GM19324 (cell line): Measurements from ENCODE around the gene HLA-G.

ENCODE experiments used
- ATAC-seq: cut with Tn5 transposase; IDR thresholded peaks from one replicate; pipeline ENCODE4 v1.9.1; 2021; ENCODE audit warnings: mild to moderate bottlenecking, moderate library complexity; ENCODE audit not compliant: unreplicated experiment, low FRiP score

The HLA-G gene

DNA sequence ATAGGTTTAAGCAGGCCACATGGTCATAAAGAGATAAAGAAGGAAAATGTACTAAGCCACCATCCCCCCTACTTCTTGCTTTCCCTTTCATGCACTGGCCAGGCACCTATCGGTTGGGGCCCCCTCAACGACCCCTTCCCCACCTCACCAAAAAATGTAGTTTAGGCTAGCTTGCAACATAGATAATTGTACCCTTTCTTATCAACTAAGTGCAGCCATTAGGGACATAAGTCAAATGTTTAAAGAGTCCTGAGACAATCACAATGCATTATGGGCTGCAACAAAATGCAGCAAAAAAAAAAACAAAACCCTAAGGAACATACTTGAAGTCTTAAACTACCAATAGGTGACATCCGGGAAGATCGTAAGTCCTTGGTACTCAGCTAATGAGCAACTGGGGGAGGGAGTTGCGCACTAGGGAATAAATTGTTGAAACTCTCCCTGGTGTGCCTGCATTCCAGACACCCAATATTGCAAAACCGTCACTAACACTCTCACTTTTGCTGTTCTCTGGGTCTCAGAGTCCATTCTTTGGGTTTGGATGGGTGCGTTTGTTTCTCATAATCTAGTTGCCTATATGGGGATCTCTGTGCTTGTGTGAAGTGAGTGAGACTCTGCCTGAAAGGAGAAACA lies 12.4 kb upstream of the HLA-G start:
- ATAC-seq = no peak

DNA sequence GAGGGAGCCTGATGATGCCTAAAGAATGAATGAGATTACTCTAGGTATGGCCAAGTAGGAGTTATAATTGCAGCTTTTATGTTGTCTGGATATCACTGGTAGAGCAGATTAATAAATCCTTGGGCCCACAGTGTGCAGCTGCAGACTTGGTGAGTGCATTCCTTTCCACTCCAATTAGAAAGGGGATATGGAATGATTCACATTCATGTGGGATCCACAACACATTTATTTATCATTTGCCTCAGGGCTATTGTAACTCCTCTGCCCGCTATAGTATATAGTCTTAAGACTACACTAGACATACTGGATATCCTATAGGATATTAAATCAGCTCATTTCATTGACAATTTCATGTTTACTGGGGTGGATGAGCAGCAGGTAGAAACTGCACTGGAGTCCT lies 11.6 kb upstream of the HLA-G start:
- no peak for ATAC-seq

DNA sequence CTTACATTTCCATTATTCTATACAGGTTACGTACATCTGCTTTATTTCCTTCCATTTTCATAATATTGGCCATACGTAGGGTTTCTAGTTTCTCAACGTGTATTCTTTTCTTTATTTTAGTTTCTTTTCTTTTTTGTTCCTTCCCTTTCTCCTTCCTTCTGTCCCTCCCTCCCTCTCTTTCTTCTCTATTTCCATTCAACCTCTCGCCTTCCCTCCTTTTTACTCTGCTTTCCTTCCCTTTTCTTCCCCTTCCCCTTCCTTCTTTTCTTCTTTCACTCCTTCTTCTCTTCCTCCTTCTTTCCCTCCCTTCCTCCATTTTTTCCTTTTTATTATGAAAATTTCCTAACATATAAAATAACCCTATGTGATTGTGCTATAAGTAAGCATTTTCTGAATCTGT lies 8.7 kb upstream of the HLA-G start:
- no peak for ATAC-seq

DNA sequence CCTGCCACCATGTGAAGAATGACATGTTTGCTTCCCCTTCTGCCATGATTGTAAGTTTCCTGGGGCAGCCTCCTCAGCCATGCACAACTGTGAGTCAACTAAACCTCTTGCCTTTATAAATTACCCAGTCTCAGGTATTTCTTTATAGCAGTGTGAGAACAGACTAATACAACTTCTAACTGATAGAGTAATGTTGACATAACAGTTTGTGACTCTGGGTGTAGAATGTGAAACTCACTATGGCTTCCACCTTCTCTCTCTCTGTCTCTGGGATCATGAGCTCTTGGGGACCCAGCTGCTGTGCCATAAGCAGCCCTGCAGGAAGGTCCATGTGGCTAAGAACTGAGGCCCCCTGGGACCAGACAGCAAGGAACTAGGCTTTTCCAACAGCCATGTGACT lies 3.5 kb upstream of the HLA-G start:
- no peak for ATAC-seq

DNA sequence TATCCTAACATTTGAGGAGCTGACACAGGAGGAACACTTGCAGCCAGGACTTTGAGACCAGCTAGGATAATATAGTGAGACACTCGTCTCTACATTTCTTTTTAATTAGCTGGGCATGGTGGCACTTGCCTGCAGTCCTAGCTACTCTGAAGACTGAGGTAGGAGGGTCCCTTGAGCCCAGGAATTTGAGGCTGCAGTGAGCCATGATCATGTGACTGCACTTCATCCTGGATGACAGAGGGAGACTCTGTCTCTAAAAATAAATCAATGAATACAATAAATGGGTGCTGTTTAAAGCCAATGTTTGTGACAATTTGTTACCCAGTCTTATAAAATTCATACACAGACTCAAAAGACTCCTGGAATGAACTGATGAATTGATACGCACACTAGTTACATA lies 1.8 kb upstream of the HLA-G start:
- ATAC-seq = no peak

DNA sequence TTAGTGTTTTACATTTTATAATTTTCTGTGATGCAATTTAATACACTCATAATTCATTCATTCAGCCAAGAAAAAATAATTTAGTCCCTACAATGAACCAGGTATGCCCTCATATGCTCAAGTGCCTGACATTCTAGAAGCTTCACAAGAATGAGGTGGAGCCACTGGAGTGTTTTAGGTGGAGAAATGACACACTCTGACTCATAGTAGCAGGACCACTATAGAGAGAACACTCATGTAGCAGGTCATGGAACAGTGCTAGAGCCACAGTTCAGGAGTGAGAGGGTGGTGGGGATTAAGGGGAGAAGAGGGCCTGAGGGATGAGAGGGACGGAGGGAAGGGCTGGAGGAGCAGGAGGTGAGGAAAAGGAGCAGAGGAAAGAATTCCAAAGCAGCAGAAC lies 1.4 kb upstream of the HLA-G start:
- no peak for ATAC-seq

DNA sequence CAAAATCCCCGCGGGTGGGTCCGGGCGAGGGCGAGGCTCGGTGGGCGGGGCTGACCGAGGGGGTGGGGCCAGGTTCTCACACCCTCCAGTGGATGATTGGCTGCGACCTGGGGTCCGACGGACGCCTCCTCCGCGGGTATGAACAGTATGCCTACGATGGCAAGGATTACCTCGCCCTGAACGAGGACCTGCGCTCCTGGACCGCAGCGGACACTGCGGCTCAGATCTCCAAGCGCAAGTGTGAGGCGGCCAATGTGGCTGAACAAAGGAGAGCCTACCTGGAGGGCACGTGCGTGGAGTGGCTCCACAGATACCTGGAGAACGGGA lies 809 bp downstream of the HLA-G start:
- no peak for ATAC-seq

DNA sequence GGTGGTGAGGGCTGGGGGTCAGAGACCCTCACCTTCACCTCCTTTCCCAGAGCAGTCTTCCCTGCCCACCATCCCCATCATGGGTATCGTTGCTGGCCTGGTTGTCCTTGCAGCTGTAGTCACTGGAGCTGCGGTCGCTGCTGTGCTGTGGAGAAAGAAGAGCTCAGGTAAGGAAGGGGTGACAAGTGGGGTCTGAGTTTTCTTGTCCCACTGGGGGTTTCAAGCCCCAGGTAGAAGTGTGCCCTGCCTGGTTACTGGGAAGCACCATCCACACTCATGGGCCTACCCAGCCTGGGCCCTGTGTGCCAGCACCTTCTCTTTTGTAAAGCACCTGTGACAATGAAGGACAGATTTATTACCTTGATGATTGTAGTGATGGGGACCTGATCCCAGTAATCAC lies 2.1 kb downstream of the HLA-G start:
- ATAC-seq = no peak

DNA sequence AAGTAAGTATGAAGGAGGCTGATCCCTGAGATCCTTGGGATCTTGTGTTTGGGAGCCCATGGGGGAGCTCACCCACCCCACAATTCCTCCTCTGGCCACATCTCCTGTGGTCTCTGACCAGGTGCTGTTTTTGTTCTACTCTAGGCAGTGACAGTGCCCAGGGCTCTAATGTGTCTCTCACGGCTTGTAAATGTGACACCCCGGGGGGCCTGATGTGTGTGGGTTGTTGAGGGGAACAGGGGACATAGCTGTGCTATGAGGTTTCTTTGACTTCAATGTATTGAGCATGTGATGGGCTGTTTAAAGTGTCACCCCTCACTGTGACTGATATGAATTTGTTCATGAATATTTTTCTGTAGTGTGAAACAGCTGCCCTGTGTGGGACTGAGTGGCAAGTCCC lies 2.8 kb downstream of the HLA-G start:
- no peak for ATAC-seq

DNA sequence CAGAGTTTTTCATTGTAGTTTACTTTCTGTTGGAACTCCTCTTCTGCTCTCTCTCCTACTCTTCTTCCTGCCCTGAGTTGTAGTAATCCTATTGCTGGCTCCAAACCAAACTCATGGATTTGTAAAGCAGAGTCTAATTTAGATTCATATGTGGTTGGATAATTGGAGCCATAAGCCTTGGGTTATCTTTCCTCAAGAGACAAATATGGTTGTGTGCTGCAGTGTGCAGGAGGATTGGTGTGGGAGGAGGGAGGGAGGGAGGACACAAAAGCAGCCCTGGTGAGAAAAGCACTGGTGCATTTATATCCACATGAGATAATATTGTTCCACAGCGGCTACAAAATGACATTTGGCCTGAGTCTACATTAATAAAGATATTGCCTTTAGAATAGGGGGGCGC lies 4.2 kb downstream of the HLA-G start:
- ATAC-seq = no peak

DNA sequence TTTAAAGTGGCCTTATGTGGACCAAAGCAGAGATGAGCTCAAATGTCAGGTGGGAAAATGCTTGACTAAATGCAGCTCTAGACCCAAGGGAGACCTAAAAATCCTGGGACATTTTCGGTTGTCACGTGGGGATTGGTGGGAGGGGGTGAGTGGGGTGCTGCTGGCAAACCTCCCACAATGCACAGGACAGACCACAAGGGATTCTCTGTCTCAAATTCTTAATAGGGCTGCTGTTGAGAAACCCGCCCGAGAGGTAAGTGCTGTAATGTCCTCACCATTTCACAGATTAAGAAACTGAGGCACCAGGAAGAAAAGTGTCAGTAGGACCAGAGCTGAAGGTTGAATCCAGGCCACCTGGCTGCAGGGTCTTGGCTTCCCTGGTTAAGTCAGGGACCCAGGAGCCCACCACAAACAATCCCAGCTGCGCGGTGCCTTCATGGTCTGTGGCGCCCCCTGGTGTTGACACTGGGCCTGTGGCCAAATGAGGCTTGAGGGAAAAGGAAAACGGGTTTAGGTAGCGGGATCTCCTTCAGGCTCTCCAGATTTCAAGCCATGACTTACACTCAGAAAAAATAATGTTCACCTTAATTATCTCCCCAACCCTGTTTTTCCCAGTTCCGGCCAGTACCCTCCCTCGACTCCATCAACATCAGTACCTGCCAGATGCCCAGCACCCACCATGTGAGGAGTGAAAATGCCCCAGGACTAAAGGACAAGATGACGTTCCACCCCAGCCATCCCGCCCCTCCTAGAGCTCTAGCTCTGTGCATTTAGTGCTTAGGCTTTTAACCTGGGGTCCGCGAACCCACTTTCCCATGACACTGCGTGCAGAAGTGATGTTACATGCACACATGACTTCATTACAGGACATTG lies 7.2 kb downstream of the HLA-G start:
- ATAC-seq = no peak

DNA sequence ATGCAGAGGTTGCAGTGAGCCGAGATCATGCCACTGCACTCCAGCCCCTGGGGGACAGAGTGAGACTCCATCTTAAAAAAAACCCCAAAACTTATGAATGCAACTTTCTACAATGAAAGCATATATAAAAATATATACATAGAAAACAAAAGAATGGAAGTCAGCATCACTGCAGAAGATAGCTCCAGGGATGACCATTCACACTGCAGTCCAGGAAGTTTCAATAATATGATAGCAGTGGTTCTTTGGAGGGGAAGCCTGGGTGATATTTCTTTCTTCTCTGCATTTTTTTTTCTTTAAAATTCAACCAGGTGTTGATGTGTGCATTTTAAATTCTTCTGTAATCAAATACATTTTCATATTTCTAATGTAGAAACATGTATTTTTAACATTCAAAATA lies 12.3 kb downstream of the HLA-G start:
- no peak for ATAC-seq

DNA sequence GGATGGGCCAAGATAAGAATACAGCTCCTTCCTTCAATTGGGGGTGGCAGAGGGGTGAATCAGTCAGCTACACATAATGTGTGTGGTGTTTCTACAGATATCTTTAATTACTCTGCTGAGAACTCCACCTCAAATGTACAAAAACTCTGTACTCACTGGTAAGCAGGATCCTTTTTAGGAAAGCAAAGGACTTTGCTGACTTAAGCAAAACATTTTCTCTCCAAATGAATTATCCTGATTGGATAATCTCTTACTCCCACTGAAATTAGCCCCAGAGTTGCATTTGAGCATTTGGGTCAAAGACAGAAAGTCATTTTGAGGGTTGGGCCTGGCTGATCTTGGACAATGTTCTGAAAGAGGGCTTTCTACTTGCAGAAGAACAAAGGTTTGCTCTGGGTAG lies 13.4 kb downstream of the HLA-G start:
- ATAC-seq = no peak

DNA sequence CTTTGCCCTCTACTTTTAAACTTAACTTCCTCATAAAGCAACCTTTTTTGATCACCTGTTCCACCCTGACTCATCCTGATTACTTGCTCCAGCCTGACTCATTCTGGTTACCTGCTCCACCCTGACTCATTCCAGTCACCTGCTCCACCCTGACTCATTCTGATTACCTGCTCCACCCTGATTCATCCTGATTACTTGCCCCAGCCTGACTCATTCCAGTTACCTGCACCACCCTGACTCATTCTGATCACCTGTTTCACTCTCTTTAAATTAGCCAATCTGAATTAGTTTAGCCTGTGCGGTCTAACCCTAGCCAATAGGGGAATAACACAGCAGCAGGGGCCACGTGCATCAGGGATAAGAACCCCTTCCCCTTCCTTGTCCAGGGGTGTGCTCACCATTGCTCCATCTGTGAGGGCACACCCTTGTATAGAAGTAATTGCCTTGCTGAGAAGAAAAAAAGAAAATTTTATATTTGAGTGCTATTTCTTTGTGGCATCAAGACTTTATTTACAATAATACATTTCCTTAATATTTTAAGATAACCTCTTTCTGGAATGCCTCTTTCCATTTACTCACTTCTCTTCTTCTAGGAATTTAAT lies 17.9 kb downstream of the HLA-G start:
- ATAC-seq = no peak

DNA sequence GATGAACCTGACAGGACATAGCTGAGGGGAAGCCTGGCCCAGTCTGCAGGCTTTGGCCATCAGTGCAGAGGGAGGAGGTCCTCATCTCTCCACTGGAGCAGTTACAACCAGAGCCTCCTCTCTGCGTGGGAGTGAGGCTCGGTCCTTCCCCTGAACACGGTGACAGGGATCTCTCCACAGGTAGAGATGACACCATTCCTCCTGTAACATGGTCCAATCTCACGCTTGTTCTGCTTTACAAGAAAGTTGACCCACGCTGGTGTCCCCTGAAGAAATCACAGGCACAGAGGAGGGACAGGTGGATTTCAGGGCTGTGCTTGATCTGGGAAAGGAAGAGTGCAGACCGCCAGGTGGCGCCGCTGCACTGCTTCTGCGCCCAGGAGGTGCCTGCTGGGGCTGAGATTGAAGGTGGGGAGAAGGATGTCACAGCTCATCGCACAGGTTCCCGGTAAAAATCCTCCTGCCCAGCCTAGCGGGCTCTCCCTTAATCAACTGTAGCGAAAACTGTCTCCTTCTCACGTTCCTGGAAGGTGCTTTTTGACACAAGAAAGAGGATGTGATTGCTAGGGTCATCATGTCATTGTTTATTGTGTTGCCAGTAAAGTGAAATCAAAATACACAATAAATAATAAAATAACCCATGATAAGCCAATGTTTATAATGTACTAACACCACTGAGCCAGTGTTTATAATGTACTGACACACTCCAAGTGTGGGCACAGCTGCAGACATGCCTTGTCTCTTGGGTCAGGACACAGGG lies 20.4 kb downstream of the HLA-G start:
- ATAC-seq = no peak

DNA sequence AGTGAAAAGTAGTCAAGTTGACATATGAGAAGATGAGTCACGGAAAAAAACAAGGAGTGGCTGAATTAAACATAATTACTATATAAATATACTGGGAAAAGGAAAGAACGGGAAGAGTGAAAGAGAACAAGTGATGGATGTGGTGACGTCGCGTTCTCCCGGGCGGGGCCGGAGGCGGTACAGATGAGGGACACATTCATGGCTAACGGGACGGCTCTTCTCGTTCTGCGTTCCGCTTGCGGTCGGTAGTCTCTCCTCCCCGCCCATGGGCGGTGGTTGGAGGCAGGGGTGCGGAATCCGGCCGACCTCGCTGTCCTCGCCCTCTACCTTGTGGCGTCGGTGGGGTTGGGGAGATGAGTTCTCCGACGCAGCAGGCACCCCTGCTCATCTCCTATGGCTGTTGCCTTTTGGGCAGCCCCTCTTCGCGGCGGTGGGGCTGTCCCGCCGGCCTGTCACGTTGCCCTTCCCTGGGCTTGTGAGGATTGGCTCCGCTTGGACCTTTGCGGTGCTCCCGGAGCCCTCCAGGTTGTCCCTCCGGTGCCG lies 22.5 kb downstream of the HLA-G start:
- ATAC-seq = no peak

DNA sequence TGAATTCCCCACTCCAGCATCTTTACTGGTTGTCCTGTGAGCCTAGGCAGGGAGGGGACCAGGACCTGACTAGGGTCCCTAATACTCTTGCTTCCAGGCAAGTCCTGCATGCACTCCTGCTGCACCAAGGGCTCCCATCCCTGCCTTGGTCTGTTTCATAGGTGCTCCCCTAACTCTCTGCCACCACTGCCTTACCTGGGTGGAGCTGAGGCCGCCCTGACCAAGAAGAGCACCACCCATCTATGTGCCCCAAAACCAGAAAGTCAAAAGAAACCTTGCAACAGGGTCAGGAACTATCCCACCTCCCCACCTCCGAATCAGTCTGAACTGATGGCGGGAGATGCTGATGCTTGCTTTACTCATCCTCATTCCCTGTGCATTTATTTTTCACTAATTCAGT lies 23.6 kb downstream of the HLA-G start:
- ATAC-seq = no peak

DNA sequence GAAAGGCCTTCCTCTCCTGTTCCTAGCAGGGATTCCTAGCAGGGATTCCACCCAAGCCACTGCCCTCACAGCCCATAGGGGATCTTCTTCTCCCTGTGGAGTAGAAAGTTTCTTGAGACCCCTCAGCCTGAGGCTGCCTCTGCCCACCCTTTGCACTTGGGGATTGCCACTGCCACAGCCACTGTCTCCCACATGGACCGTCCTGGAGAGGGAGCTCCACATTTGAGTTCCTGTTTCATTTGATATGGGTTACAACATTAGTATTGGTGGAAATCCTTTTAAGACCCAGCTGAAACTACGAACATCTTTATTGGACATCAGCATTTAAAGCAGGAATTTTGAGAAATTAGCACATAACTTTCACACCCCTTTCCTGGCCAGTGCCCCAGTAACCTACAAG lies 25.6 kb downstream of the HLA-G start:
- ATAC-seq = no peak

DNA sequence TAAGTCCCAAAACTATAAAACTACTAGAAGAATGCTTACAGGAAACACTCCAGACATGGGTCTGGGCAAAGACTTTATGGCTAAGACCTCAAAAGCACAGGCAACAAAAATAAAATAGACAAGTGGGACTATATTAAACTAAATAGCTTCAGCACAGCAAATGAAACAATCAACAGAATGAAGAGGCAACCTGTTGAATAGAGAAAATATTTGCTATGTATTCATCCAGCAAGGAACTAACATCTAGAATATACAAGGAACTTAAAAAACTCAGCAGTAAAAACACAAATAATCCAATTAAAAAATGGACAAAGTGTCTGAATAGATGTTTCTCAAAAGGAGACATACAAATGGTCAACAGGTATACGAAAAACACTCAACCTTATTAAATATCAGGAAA lies 30.4 kb downstream of the HLA-G start:
- no peak for ATAC-seq

DNA sequence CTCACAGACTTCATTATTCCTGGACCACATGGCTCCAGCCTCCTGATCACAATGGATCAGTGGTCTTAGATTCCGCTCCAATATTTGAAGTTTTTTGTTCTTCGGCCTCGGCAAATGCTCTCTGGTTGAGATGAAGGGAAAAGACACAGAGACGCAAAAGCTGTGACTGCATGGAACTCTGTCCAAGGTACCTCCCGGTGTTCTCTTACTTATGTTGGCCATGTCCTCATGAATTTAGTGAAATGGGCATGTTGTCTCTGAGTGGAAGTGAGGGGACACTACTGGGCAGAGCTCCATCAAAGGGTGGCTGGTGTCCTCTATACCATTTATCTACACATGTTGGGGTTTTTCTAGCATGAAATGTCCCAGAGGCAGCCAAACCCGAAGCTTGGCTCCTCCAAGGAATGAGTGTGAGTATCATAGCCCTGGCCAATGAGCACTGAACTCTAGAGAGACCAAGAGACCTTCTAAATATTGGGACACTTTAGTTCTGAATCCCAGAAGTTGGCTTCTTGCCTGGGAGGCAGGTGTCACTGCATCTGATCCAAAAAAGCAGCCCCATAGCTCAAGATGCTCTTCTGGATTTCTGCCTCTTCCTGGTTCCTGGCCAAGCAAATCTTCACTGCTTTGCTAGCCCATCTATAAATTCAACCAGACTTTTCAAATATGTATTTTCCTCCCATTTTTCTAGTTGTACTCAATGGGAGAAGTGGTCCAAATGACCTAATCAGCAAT lies 34.1 kb downstream of the HLA-G start:
- no peak for ATAC-seq
